OCI-LY1 (cell line): ENCODE data around the gene KIAA2012.

Source experiments
- EZH2 ChIP-seq: fragments of 200-600 bp; sonication (generic), shearing (Covaris generic); IDR thresholded peaks from 2 replicates; pipeline ENCODE4 v1.8.0; 2017; ENCODE audit warnings: borderline replicate concordance, mixed run types, mild to moderate bottlenecking, antibody characterized with exemption, low read length, moderate library complexity, mixed read lengths
- TF ChIP-seq, protein P1 (sequence below): fragments of 200-600 bp; sonication (generic), shearing (Covaris generic); IDR thresholded peaks from 2 replicates; pipeline ENCODE4 v1.5.1; 2017; ENCODE audit warnings: mild to moderate bottlenecking, antibody characterized with exemption, low read length, moderate library complexity, mixed read lengths

DNA sequence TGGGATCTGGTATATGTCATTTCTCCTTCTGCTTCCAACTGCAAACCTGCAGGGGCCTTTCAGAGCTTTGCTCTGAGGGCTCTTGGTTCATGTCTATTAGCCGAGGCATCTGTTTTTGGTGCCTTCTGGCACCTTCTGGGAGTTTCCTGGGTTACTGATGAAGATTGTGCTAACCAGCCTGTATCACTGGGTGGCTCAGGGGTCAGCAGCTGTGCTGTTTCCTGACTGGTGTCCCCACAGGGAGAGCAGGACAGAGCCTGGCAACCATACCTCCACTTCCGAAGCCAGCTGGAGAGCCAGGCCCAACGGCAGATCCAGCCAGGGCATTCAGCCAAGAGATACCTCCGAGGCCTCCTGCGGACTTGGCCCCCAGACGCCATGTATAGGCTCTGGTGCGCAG is 17.5 kb downstream of the KIAA2012 start:
- TF ChIP-seq, protein P1, sequence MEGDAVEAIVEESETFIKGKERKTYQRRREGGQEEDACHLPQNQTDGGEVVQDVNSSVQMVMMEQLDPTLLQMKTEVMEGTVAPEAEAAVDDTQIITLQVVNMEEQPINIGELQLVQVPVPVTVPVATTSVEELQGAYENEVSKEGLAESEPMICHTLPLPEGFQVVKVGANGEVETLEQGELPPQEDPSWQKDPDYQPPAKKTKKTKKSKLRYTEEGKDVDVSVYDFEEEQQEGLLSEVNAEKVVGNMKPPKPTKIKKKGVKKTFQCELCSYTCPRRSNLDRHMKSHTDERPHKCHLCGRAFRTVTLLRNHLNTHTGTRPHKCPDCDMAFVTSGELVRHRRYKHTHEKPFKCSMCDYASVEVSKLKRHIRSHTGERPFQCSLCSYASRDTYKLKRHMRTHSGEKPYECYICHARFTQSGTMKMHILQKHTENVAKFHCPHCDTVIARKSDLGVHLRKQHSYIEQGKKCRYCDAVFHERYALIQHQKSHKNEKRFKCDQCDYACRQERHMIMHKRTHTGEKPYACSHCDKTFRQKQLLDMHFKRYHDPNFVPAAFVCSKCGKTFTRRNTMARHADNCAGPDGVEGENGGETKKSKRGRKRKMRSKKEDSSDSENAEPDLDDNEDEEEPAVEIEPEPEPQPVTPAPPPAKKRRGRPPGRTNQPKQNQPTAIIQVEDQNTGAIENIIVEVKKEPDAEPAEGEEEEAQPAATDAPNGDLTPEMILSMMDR = no peak
- TF ChIP-seq EZH2 = no peak
